ENCODE measurements around the gene APBA2.

Gene APBA2

DNA sequence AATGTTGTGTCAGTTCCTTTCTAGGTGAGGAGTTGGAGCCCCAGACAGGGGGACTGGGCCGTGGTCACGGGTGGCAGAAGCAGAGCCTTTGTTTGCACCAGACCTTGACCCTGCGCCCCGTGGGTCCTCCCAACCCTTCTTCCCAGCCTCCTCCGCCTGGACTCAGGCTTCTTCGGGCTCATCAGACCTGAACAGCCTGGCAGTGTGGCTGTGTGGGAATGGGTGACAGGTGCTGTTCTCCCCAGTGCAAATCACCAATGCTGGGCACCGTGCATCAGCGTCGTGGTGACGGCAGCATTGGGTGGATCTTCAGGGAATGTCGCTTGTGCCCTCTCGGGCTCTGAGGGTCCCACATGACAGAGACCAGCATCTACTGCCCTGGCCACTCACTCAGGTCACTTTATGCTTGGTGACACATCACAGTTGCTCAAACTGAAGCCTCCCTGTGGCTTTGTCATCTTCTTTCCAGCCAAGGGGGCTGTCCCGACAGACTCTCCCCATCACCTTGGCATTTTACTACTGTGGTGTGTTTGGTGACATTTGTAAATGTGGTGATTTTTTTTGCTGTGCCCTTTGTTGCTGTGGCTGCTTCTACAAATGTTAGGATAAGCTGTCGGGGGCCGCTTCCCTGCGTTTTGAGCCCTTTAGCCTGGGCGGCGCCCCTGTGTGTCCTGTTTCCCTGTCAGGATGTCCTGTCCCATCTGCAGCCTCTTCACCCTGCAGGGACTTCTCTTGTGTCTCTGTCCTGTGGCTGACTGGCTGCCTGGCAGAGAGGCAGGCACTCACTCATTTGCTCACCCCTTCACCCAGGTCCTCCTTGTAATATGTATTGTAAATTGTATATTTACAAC is 14.5 kb downstream of the APBA2 start:
- in situ Hi-C loops (cut with MboI; ENCODE audit: low pct_unique_long_range_greater_than_20kb, low sequenced_read_pairs, unreplicated experiment): no loop called here
- TF ChIP-seq, protein P1, sequence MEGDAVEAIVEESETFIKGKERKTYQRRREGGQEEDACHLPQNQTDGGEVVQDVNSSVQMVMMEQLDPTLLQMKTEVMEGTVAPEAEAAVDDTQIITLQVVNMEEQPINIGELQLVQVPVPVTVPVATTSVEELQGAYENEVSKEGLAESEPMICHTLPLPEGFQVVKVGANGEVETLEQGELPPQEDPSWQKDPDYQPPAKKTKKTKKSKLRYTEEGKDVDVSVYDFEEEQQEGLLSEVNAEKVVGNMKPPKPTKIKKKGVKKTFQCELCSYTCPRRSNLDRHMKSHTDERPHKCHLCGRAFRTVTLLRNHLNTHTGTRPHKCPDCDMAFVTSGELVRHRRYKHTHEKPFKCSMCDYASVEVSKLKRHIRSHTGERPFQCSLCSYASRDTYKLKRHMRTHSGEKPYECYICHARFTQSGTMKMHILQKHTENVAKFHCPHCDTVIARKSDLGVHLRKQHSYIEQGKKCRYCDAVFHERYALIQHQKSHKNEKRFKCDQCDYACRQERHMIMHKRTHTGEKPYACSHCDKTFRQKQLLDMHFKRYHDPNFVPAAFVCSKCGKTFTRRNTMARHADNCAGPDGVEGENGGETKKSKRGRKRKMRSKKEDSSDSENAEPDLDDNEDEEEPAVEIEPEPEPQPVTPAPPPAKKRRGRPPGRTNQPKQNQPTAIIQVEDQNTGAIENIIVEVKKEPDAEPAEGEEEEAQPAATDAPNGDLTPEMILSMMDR (IDR thresholded peaks at IDR 0.05; ENCODE audit: extremely low read depth, insufficient read depth, missing control alignments): no peak
- no peak for DNase-seq (ENCODE audit: low spot score)

DNA sequence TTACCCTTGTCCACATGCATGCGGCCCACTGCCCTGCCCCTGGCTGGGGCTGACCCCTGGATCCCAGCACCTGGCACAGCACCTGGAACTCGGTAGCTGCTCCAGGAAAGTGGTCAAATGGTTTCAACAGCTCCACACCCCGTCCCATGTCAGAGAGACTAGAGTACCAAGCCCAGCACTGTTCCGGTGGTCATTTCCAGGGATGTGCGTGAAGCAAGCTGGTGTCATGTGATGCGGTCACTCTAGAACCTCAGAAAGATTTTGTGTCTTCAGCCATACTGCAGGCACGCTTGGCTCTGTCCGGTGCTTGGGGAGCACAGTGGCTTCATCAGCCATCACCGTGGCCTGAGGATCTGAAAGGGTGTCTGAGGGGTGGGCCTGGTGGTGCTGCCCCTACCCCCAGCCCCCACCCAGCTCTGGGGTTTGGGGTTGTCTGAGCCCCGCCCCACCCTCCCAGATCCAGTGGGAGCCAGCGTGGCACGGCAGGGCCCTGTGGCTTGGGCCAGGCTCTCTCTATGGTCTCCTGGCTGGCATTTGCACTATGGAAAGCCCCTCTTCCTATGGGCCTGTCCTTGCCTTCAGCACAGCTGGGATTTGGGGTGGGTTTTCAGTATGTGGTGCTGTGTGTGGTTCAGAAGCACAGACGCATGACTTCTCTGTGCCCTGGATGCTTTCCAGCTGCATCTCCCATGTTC is 15.3 kb downstream of the APBA2 start:
- DNase-seq (ENCODE audit: low spot score): no peak
- TF ChIP-seq, protein P1 (IDR thresholded peaks at IDR 0.05; ENCODE audit: extremely low read depth, insufficient read depth, missing control alignments): no peak
- in situ Hi-C loops (cut with MboI; ENCODE audit: low pct_unique_long_range_greater_than_20kb, low sequenced_read_pairs, unreplicated experiment): no loop called here

- in situ Hi-C loops (cut with MboI; ENCODE audit: low pct_unique_long_range_greater_than_20kb, low sequenced_read_pairs, unreplicated experiment): no loop called here
Measured at GRCh38 chr15:28901587-28901980, 15.8 kb downstream of the APBA2 start.

GRCh38 chr15:28901987-28902745 is 16.4 kb downstream of the APBA2 start:
- in situ Hi-C loops (cut with MboI; ENCODE audit: low pct_unique_long_range_greater_than_20kb, low sequenced_read_pairs, unreplicated experiment): no loop called here
- TF ChIP-seq, protein P1 (IDR thresholded peaks at IDR 0.05; ENCODE audit: extremely low read depth, insufficient read depth, missing control alignments): no peak
- DNase-seq (ENCODE audit: low spot score): no peak

More at GRCh38 chr15:28901587-28901980, 15.8 kb downstream of the APBA2 start:
- TF ChIP-seq, protein P1 (IDR thresholded peaks at IDR 0.05; ENCODE audit: extremely low read depth, insufficient read depth, missing control alignments): no peak
- DNase-seq (ENCODE audit: low spot score): no peak

GRCh38 chr15:28902856-28903255 is 17.1 kb downstream of the APBA2 start:
- in situ Hi-C loops (cut with MboI; ENCODE audit: low pct_unique_long_range_greater_than_20kb, low sequenced_read_pairs, unreplicated experiment): no loop called here
- TF ChIP-seq, protein P1 (IDR thresholded peaks at IDR 0.05; ENCODE audit: extremely low read depth, insufficient read depth, missing control alignments): no peak
- DNase-seq (ENCODE audit: low spot score): no peak

- in situ Hi-C loops (cut with MboI; ENCODE audit: low pct_unique_long_range_greater_than_20kb, low sequenced_read_pairs, unreplicated experiment): no loop called here
- TF ChIP-seq, protein P1 (IDR thresholded peaks at IDR 0.05; ENCODE audit: extremely low read depth, insufficient read depth, missing control alignments): no peak
- DNase-seq (ENCODE audit: low spot score): no peak
Measured at GRCh38 chr15:28903555-28903954, 17.8 kb downstream of the APBA2 start.

All from GM13977 (cell line).